Tibial nerve (tissue), 4 donors: Measurements from ENCODE around the gene DNAI7.

Source experiments
- CTCF ChIP-seq, 5 experiments: fragments of 200-600 bp in 3 of 5; fragments of 450-650 bp in 2 of 5; sonication (generic) in 3 of 5; IDR thresholded peaks; one replicate each; pipeline ENCODE4 v1.5.1; 2016 to 2019; ENCODE audit warnings: antibody characterized with exemption in 5 of 5, mild to moderate bottlenecking in 3 of 5, moderate library complexity in 2 of 5
- EP300 ChIP-seq, 2 donors: sonication (generic); formaldehyde crosslinking; IDR thresholded peaks; one replicate each; pipeline ENCODE4 v1.6.1; 2017; ENCODE audit warnings: antibody characterized with exemption in 2 of 2, mild to moderate bottlenecking in 1 of 2
- POLR2A ChIP-seq, 2 donors: fragments of 450-650 bp; IDR thresholded peaks; one replicate each; pipeline ENCODE4 v1.6.1; 2017; ENCODE audit warnings: antibody characterized with exemption in 2 of 2, mild to moderate bottlenecking in 2 of 2, moderate library complexity in 2 of 2

GRCh38 chr12:25189656-25190055 is 5.3 kb downstream of the DNAI7 start:
- TF ChIP-seq CTCF (IDR thresholded peaks at IDR 0.05) (no peak), POLR2A (IDR thresholded peaks at IDR 0.05) (no peak), EP300 (IDR thresholded peaks at IDR 0.05) (no peak)
